H1 (cell line): ENCODE data around the gene KTI12. TPM values are rescaled to one million over a fixed set of nuclear protein-coding genes. Genes with fewer than 3 reads are reported as not detected.
A peak's percentile ranks its signal among the peaks of the same experiment; 100 is the strongest.

Experiments used
- CTCF ChIA-PET: fragments of 300-600 bp; sonication (Branson Sonifier 250); formaldehyde crosslinking; loops from one replicate; lab custom pipeline; 2021; ENCODE audit not compliant: partially characterized antibody; lab: Charles Lee
- POLR2A ChIA-PET: fragments of 300-600 bp; sonication (Branson Sonifier 250); formaldehyde crosslinking; loops from one replicate; lab custom pipeline; 2021; ENCODE audit warnings: inconsistent platforms; ENCODE audit not compliant: partially characterized antibody; lab: Charles Lee
- DNase-seq, 2 experiments: peaks; one replicate each; pipeline versions ENCODE4 v3.0.0 to v3.0.0-alpha.2; 2010 to 2022; ENCODE audit warnings: low spot score in 2 of 2, low read depth in 1 of 2, mixed read lengths in 1 of 2
- FAIRE-seq: peaks from 2 replicates; lab custom pipeline; 2011; peaks lifted over from hg19 to GRCh38; lab: Jason Lieb, UNC
- H2AFZ ChIP-seq: 2 replicates; pipeline ENCODE4 v1.8.1; 2012; ENCODE audit warnings: low read length, inconsistent platforms
- H2AK5ac ChIP-seq: 2 replicates; pipeline ENCODE4 v1.6.1; 2013; ENCODE audit warnings: low read depth, low read length
- H2BK120ac ChIP-seq: replicated peaks from 2 replicates; pipeline ENCODE3; 2013; ENCODE audit warnings: low read depth, low read length, inconsistent platforms
- H2BK12ac ChIP-seq: 2 replicates; pipeline ENCODE4 v1.6.1; 2013; ENCODE audit warnings: low read depth, low read length
- H2BK15ac ChIP-seq: 2 replicates; pipeline ENCODE4 v1.6.1; 2013; ENCODE audit warnings: low read length
- H2BK20ac ChIP-seq: 2 replicates; pipeline ENCODE4 v1.6.1; 2013; ENCODE audit warnings: low read length
- H2BK5ac ChIP-seq: 2 replicates; pipeline ENCODE4 v1.6.1; 2013; ENCODE audit warnings: low read depth, low read length
- H3K14ac ChIP-seq: 2 replicates; pipeline ENCODE4 v1.6.1; 2013; ENCODE audit warnings: inconsistent platforms; ENCODE audit not compliant: insufficient read length
- H3K18ac ChIP-seq: 2 replicates; pipeline ENCODE4 v1.6.1; 2013; ENCODE audit warnings: low read length; ENCODE audit errors: extremely low read depth
- H3K23ac ChIP-seq: 2 replicates; pipeline ENCODE4 v1.6.1; 2013; ENCODE audit warnings: inconsistent platforms; ENCODE audit not compliant: insufficient read length
- H3K23me2 ChIP-seq: 2 replicates; pipeline ENCODE4 v1.6.1; 2013; ENCODE audit warnings: low read depth, low read length
- H3K27ac ChIP-seq: 2 replicates; pipeline ENCODE4 v1.6.1; 2011; ENCODE audit warnings: low read depth, low read length, inconsistent platforms
- H3K27me3 ChIP-seq, 4 experiments: replicated peaks in 1 of 4; 1 replicate in 1 of 4; 2 replicates in 3 of 4; pipeline versions ENCODE4 v1.6.1 to v1.8.1; 2011 to 2013; ENCODE audit warnings: low read length in 3 of 4, mild to moderate bottlenecking in 3 of 4, inconsistent platforms in 2 of 4, mixed read lengths in 2 of 4, moderate library complexity in 1 of 4; ENCODE audit not compliant: control insufficient read depth in 3 of 4, insufficient read depth in 3 of 4; ENCODE audit errors: extremely low read depth in 1 of 4
- H3K36me3 ChIP-seq, 4 experiments: 2 replicates each; pipeline versions ENCODE4 v1.6.1 to v1.8.1; 2011 to 2013; ENCODE audit warnings: mild to moderate bottlenecking in 4 of 4, low read length in 3 of 4, moderate library complexity in 2 of 4, control low read depth in 1 of 4, inconsistent platforms in 1 of 4; ENCODE audit not compliant: insufficient read depth in 4 of 4, control insufficient read depth in 2 of 4
- H3K4ac ChIP-seq: replicated peaks from 2 replicates; pipeline ENCODE3; 2013; ENCODE audit warnings: low read length, low read depth, mixed read lengths, inconsistent platforms; ENCODE audit not compliant: insufficient read length
- H3K4me1 ChIP-seq, 4 experiments: replicated peaks in 1 of 4; 1 replicate in 1 of 4; 2 replicates in 3 of 4; pipeline versions ENCODE4 v1.6.1 to v1.8.1; 2011 to 2013; ENCODE audit warnings: low read length in 3 of 4, inconsistent platforms in 2 of 4, mixed read lengths in 1 of 4; ENCODE audit not compliant: insufficient read depth in 4 of 4, control insufficient read depth in 3 of 4
- H3K4me2 ChIP-seq, 2 experiments: 2 replicates each; pipeline versions ENCODE4 v1.6.1 to v1.8.1; 2011 to 2013; ENCODE audit warnings: low read depth in 2 of 2, low read length in 2 of 2, control low read depth in 1 of 2, inconsistent platforms in 1 of 2, mild to moderate bottlenecking in 1 of 2; ENCODE audit not compliant: insufficient read depth in 1 of 2
- H3K4me3 ChIP-seq, 4 experiments: fragments of 200-600, 300-600 bp in 1 of 4; sonication (generic), shearing (Covaris generic), sonication (Bioruptor Twin) in 1 of 4; 2 replicates each; pipeline versions ENCODE4 v1.5.1 to v1.8.1; 2011 to 2016; ENCODE audit warnings: low read length in 4 of 4, low read depth in 3 of 4, control low read depth in 2 of 4, inconsistent platforms in 2 of 4, mild to moderate bottlenecking in 2 of 4, mixed read lengths in 1 of 4, moderate library complexity in 1 of 4; ENCODE audit not compliant: insufficient read depth in 2 of 4; ENCODE audit errors: extremely low read depth in 1 of 4
- H3K56ac ChIP-seq: replicated peaks from 2 replicates; pipeline ENCODE3; 2013; ENCODE audit warnings: low read depth, mild to moderate bottlenecking, mixed read lengths, low read length, inconsistent platforms; ENCODE audit not compliant: insufficient read length
- H3K79me1 ChIP-seq: 2 replicates; pipeline ENCODE4 v1.6.1; 2013; ENCODE audit warnings: low read depth, low read length, control low read depth
- H3K79me2 ChIP-seq, 2 experiments: 2 replicates each; pipeline versions ENCODE4 v1.6.1 to v1.8.1; 2012 to 2013; ENCODE audit warnings: low read length in 2 of 2, mild to moderate bottlenecking in 2 of 2, inconsistent platforms in 1 of 2; ENCODE audit not compliant: insufficient read depth in 2 of 2, control insufficient read depth in 1 of 2
- H3K9ac ChIP-seq, 4 experiments: replicated peaks in 1 of 4; 1 replicate in 1 of 4; 2 replicates in 3 of 4; pipeline versions ENCODE4 v1.6.1 to v1.8.1; 2011 to 2013; ENCODE audit warnings: low read depth in 3 of 4, low read length in 3 of 4, control low read depth in 2 of 4, mild to moderate bottlenecking in 2 of 4, moderate library complexity in 2 of 4, inconsistent platforms in 1 of 4; ENCODE audit errors: extremely low read depth in 1 of 4
- H3K9me3 ChIP-seq, 2 experiments: 2 replicates each; pipeline versions ENCODE4 v1.6.1 to v1.8.1; 2012 to 2013; ENCODE audit warnings: mild to moderate bottlenecking in 2 of 2, moderate library complexity in 2 of 2, control low read depth in 1 of 2, inconsistent platforms in 1 of 2, low read depth in 1 of 2, low read length in 1 of 2, mixed read lengths in 1 of 2; ENCODE audit not compliant: insufficient read depth in 2 of 2
- H4K20me1 ChIP-seq, 2 experiments: replicated peaks in 1 of 2; 2 replicates each; pipeline versions ENCODE3 to v1.8.1; 2011 to 2013; ENCODE audit warnings: inconsistent platforms in 2 of 2, low read length in 2 of 2, mild to moderate bottlenecking in 1 of 2; ENCODE audit not compliant: insufficient read depth in 2 of 2, control insufficient read depth in 1 of 2
- H4K5ac ChIP-seq: 2 replicates; pipeline ENCODE4 v1.6.1; 2013; ENCODE audit warnings: low read length, low read depth, mixed read lengths, inconsistent platforms; ENCODE audit not compliant: insufficient read length
- H4K8ac ChIP-seq: 2 replicates; pipeline ENCODE4 v1.8.0; 2013; ENCODE audit warnings: mild to moderate bottlenecking, moderate library complexity, low read length, inconsistent platforms; ENCODE audit not compliant: insufficient read depth; ENCODE audit errors: extremely low read depth
- H4K91ac ChIP-seq: replicated peaks from 2 replicates; pipeline ENCODE3; 2013; ENCODE audit warnings: low read length, mixed read lengths, inconsistent platforms; ENCODE audit not compliant: insufficient read length
- ASH2L ChIP-seq: fragments of 200-600, 300-600 bp; sonication (generic); IDR thresholded peaks from one replicate; pipeline ENCODE4 v1.7.1; 2017; ENCODE audit warnings: low read length
- CHD1 ChIP-seq: IDR thresholded peaks from 2 replicates; pipeline ENCODE4 v1.6.1; 2012; ENCODE audit warnings: low read depth, low read length, improper control_type of control experiment
- GTF2F1 ChIP-seq: IDR thresholded peaks from 2 replicates; pipeline ENCODE4 v1.6.1; 2012; ENCODE audit warnings: low read depth, low read length, improper control_type of control experiment, borderline replicate concordance
- HDAC6 ChIP-seq: IDR thresholded peaks from one replicate; pipeline ENCODE4 v1.7.1; 2012; ENCODE audit warnings: low read depth, mild to moderate bottlenecking, inconsistent platforms, low read length, moderate library complexity
- JUN ChIP-seq: IDR thresholded peaks from 2 replicates; pipeline ENCODE4 v1.6.1; 2011; ENCODE audit warnings: low read depth, mild to moderate bottlenecking, improper control_type of control experiment, low read length
- JUND ChIP-seq: IDR thresholded peaks from 2 replicates; pipeline ENCODE4 v1.6.1; 2011; ENCODE audit warnings: mild to moderate bottlenecking, improper control_type of control experiment, low read length
- POU5F1 ChIP-seq: IDR thresholded peaks from 2 replicates; pipeline ENCODE4 v1.6.1; 2011; ENCODE audit warnings: low read depth, mild to moderate bottlenecking, low read length, moderate library complexity
- TAF1 ChIP-seq: IDR thresholded peaks from 2 replicates; pipeline ENCODE4 v1.6.1; 2011; ENCODE audit warnings: mild to moderate bottlenecking, low read depth, low read length
- WGBS, 2 experiments: shearing (Covaris generic) in 1 of 2; methylation state at CpG; one replicate each; pipeline versions ENCODE4 v1.1.6 to v1.1.7; 2013 to 2015; ENCODE audit warnings: low lambda C conversion rate in 2 of 2, mixed read lengths in 2 of 2, inconsistent platforms in 1 of 2, low coverage in 1 of 2, missing lambda C conversion rate in 1 of 2; ENCODE audit not compliant: insufficient replicate concordance in 2 of 2, insufficient coverage in 1 of 2, insufficient read length in 1 of 2; ENCODE audit errors: extremely low coverage in 1 of 2, missing lambda C conversion rate in 1 of 2; 5-methylcytosine and 5-hydroxymethylcytosine counted together
- polyA plus RNA-seq, 7 experiments: library from polyadenylated mRNA; depleted of rRNA in 3 of 7; stranded (reverse) in 5 of 7; unstranded in 2 of 7; fragments of >200 nt in 5 of 7; fragments of 200-250 nt in 2 of 7; gene quantifications; 1 replicate in 5 of 7; 2 replicates in 1 of 7; 4 replicates in 1 of 7; pipeline versions ENCODE4 v1.2.1 to v1.2.3, GENCODE V29; 2011 to 2013; ENCODE audit warnings: missing spikeins in 2 of 7, mixed read lengths in 2 of 7
- total RNA-seq: library from RNA; stranded (reverse); fragmentation: NEBNext Ultra II Directional; extraction: Animal tissue kit (Norgen Biotek cat#: 25700); gene quantifications from 2 replicates; pipeline ENCODE4 v1.2.1, GENCODE V29; 2021

Gene KTI12
- total and polyA plus RNA-seq, 2 of the 8 experiments (the other 6 are each of a cell fraction or from before 2014, with no cell fraction given) = 7.5 to 16.2 TPM

- Histone ChIP-seq H2AFZ (no peak overlapping the region), H2AK5ac (no peak overlapping the region), H4K8ac (no peak overlapping the region), H3K23me2 (peaks cover 11% of the 10 kb centered on the region; the same call in 1 of the 2 replicates), H3K27ac (no peak overlapping the region), H3K27me3 (no peaks in the 10 kb centered on the region), H3K9me3 (no peaks in the 10 kb centered on the region), H3K79me1 (peaks cover 6% of the 10 kb centered on the region), H3K23ac (no peak overlapping the region), H4K5ac (no peak overlapping the region), H3K9ac (peak overlapping the region in 3 of 4 experiments; percentile 68 to 88 (median 84); a peak in 2 of 7 replicates), H3K36me3 (peaks cover 0 to 23% (median 4%) of the 10 kb centered on the region in 4 experiments; a peak in 5 of 8 replicates), H3K4ac (no peak overlapping the region), H4K20me1 (peaks cover 0 to 4% of the 10 kb centered on the region in 2 experiments), H3K18ac (no peak overlapping the region), H3K79me2 (peaks cover 20 to 77% of the 10 kb centered on the region in 2 experiments), H2BK15ac (no peak overlapping the region), H3K4me3 (peak overlapping the region; percentile 87 to 98 (median 92)), H2BK120ac (no peak overlapping the region), H4K91ac (no peak overlapping the region), H2BK12ac (no peak overlapping the region), H3K14ac (no peak overlapping the region), H3K4me2 (peak overlapping the region; percentile 66 to 96), H3K56ac (no peak overlapping the region), H2BK20ac (no peak overlapping the region), H2BK5ac (no peak overlapping the region), H3K4me1 (peaks cover 0 to 7% (median 2%) of the 10 kb centered on the region in 4 experiments; a peak in 3 of 7 replicates)
- no peak for DNase-seq
- ChIA-PET POLR2A (interaction anchor here (0.6 to 5.4 kb wide), 11 partner anchors 9 to 524 kb away, joined by 3 to 61 read pairs (median 10); partner anchors contain the start of genes KTI12, ORC1 and PRPF38A), CTCF (interaction anchor here (0.6 kb wide), 1 partner anchor 12 kb away, joined by 5 read pairs; no protein-coding TSS in a partner anchor)
- TF ChIP-seq GTF2F1 (no peak), HDAC6 (no peak), JUND (no peak), JUN (no peak), TAF1 (no peak), POU5F1 (no peak), ASH2L (no peak), CHD1 (no peak)
- FAIRE-seq = no peak
- 78% methylated on average over 1 of the region's 1 CpG; no CpG with 5 or more reads in 1 of the 2 experiments for WGBS, 2 experiments
Measured at GRCh38 chr1:52053862-52054261, 20.3 kb upstream of the KTI12 start.
